Aorta (tissue), 5 donors: ENCODE results near the gene MRM3. TPM values are rescaled to one million over a fixed set of nuclear protein-coding genes. Genes with fewer than 3 reads are reported as not detected.
"Not testable (repeated sequence)": the region's sequence is repeated elsewhere in the genome, so short reads cannot be mapped to it uniquely, and the experiment has no call there.

Source experiments
- ATAC-seq: fragments of 200-7000 bp; cut with Tn5 transposase; one replicate; pipeline ENCODE4 v1.9.1; 2022; ENCODE audit warnings: moderate library complexity; ENCODE audit not compliant: low FRiP score
- DNase-seq, 2 donors: peaks; one replicate each; pipeline ENCODE4 v3.0.0-alpha.2; 2020
- H3K27ac ChIP-seq, 2 donors: one replicate each; pipeline ENCODE4 v1.5.1; 2013; ENCODE audit warnings: low read length in 2 of 2, mild to moderate bottlenecking in 2 of 2, moderate library complexity in 2 of 2, control low read depth in 1 of 2, inconsistent platforms in 1 of 2, low read depth in 1 of 2
- H3K27me3 ChIP-seq, 2 donors: one replicate each; pipeline ENCODE4 v1.6.1; 2013; ENCODE audit warnings: control low read depth in 1 of 2, low read length in 1 of 2, mild to moderate bottlenecking in 1 of 2, moderate library complexity in 1 of 2; ENCODE audit not compliant: insufficient read depth in 2 of 2, control insufficient read depth in 1 of 2
- H3K36me3 ChIP-seq, 2 donors: one replicate each; pipeline ENCODE4 v1.6.1; 2013; ENCODE audit warnings: control low read depth in 1 of 2, low read length in 1 of 2, mild to moderate bottlenecking in 1 of 2; ENCODE audit not compliant: insufficient read depth in 2 of 2, control insufficient read depth in 1 of 2
- H3K4me1 ChIP-seq, 2 donors: one replicate each; pipeline ENCODE4 v1.6.1; 2013; ENCODE audit warnings: low read length in 2 of 2, control low read depth in 1 of 2, mild to moderate bottlenecking in 1 of 2, moderate library complexity in 1 of 2; ENCODE audit not compliant: insufficient read depth in 2 of 2, control insufficient read depth in 1 of 2
- H3K4me3 ChIP-seq, 2 donors: one replicate each; pipeline ENCODE4 v1.5.1; 2013; ENCODE audit warnings: low read length in 2 of 2, control low read depth in 1 of 2, mild to moderate bottlenecking in 1 of 2
- H3K9me3 ChIP-seq: one replicate; pipeline ENCODE4 v1.6.1; 2013; ENCODE audit warnings: mild to moderate bottlenecking, low read length; ENCODE audit not compliant: control insufficient read depth
- WGBS, 2 donors: extraction: QIAGEN DNeasy Blood & Tissue Kit; methylation state at CpG; one replicate each; pipeline ENCODE4 v1.1.7; 2013; 5-methylcytosine and 5-hydroxymethylcytosine counted together
- intact Hi-C, 2 donors: fragments of 100-400 bp; cut with DNase I; formaldehyde crosslinking; loops; one replicate each; pipeline versions ENCODE4 v1.14.2 to v1.15.0; 2022
- polyA plus RNA-seq, 2 donors: library from polyadenylated mRNA; stranded (reverse); fragments of 200-250 nt; gene quantifications; one replicate each; pipeline ENCODE4 v1.2.3, GENCODE V29; 2013
- total RNA-seq, 2 donors: library from RNA; stranded (reverse); fragmentation: NEBNext Ultra II Directional; extraction: Animal tissue kit (Norgen Biotek cat#: 25700); gene quantifications; one replicate each; pipeline ENCODE4 v1.2.1, GENCODE V29; 2021
- donor health status: healthy with polysubstance abuse.
- donor health status: Bipolar disorder and iron deficiency.
- donor health status: DM: no; HTN: no; CAD: no.
- donor health status: DM: no; HTN: no; CAD: no.
- donor health status: DM: yes; HTN: yes; CAD: no.

Gene MRM3
- total and polyA plus RNA-seq, 4 donors: 7.8 to 8.9 (median 7.9) TPM

DNA sequence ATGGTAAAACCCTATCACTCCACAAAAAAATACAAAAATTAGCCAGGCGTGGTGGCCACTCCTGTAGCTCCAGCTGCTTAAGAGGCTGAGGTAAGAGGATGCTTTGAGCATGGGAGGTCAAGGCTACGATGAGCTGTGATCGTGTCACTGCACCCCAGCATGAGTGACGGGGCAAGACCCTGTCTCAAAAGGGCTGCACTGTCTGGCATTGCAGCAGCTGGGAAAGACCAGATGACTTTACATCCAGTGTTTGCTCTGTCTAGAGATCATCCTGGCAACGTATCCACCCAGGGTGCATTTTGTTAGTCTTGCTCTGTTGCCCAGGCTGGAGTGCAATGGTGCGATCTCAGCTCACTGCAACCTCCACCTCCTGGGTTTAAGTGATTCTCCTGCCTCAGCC lies 52.0 kb downstream of the MRM3 start:
- H3K27ac ChIP-seq: no peak overlapping the region
- 75 to 90% methylated on average over 6 of the region's 6 CpGs for WGBS, 2 donors

DNA sequence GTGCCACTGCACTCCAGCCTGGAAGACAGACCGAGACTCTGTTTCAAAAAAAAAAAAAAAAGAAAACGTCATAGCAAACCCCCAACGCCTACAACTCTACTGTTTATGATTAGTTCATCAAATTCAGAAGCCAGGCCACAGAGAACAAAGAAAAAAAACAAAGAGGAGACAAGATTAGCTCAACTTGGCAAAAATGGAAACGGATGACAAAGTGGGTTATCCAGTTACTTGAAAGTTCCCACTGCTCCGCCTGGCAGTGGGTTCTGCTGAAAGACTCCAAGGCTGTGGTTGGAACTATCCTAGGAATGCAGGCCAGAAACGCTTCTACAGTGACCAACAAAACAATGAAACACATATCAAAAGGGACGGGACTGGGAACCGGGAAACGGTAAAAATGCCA lies 53.1 kb downstream of the MRM3 start:
- H3K9me3 ChIP-seq: no peaks in the 10 kb centered on the region
- no peaks in the 10 kb centered on the region for H3K27me3 ChIP-seq
- H3K4me3 ChIP-seq: no peak overlapping the region
- peak; percentile 60 for ATAC-seq
- H3K4me1 ChIP-seq: no peaks in the 10 kb centered on the region
- H3K36me3 ChIP-seq: no peaks in the 10 kb centered on the region
- 2 to 5% methylated on average over 9 of the region's 9 CpGs for WGBS, 2 donors
- peak in 1 of 2 donors; percentile 70 for DNase-seq
- H3K27ac ChIP-seq: no peak overlapping the region
- intact Hi-C loops: no loop called here

More for the DNA sequence above, 52.0 kb downstream of the MRM3 start:
- Histone ChIP-seq H3K4me1 (no peaks in the 10 kb centered on the region), H3K27me3 (no peaks in the 10 kb centered on the region), H3K36me3 (no peaks in the 10 kb centered on the region), H3K4me3 (no peak overlapping the region), H3K9me3 (no peaks in the 10 kb centered on the region)
- ATAC-seq (no peak), DNase-seq (no peak)
- intact Hi-C loops: no loop called here

DNA sequence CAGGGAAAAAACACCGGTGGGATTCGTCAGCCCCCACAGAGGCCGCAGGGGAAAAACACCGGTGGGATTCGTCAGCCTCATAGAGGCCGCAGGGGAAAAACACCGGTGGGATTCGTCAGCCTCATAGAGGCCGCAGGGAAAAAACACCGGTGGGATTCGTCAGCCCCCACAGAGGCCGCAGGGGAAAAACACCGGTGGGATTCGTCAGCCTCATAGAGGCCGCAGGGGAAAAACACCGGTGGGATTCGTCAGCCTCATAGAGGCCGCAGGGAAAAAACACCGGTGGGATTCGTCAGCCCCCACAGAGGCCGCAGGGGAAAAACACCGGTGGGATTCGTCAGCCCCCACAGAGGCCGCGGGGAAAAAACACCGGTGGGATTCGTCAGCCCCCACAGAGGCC lies 53.6 kb downstream of the MRM3 start:
- ATAC-seq, H3K9me3 ChIP-seq, intact Hi-C loops, H3K36me3 ChIP-seq, H3K4me3 ChIP-seq, H3K4me1 ChIP-seq, H3K27me3 ChIP-seq, DNase-seq: not testable (repeated sequence)
- WGBS, 2 donors: 25 to 79% methylated on average over 4 to 12 of the region's 27 CpGs
- peak overlapping the region in 1 of 2 donors; percentile 58 for H3K27ac ChIP-seq

DNA sequence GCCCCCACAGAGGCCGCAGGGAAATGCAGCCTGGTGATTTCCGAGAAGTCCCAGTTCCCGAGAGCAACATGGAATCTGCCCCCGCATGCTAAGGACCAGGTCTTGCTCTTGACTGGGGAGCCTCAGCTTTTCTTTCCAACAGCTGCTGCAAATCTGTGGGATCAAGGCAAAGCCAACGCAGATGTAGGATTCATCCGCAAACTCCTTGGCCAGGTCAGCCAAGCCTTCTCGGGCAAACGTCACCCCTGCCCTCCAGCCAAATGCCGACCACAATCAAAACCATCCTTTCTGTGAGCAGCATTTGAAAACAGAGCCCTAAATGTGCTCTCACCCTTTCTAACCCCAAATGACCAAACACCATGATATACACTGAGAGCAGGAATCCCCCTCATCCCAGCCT lies 54.0 kb downstream of the MRM3 start:
- Histone ChIP-seq H3K27me3 (no peaks in the 10 kb centered on the region), H3K4me3 (no peak overlapping the region), H3K36me3 (no peaks in the 10 kb centered on the region), H3K27ac (peak overlapping the region in 1 of 2 donors; percentile 58), H3K4me1 (no peaks in the 10 kb centered on the region), H3K9me3 (no peaks in the 10 kb centered on the region)
- WGBS, 2 donors: 50 to 56% methylated on average over 9 of the region's 9 CpGs
- intact Hi-C loops: no loop called here
- no peak for DNase-seq
- ATAC-seq: no peak

DNA sequence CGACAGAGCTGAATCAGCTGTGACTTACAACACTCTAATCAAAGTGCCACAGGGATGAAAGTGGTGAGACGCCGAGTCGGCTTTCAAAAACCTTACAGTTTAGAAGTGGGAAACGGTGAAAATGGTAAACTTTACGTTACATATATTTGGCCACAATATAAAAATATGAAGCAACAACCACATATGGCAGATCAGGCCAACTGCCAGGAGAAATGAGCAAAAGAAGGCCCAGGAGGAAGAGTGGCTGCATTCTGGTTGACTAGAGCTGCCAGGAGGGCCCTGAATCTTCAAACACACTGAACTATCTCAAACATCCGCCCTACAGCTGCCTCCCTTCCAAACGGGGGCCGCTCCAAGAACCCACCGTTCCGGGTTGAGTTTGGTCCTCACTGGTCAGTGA lies 56.3 kb downstream of the MRM3 start:
- H3K27ac ChIP-seq: no peak overlapping the region
- no peaks in the 10 kb centered on the region for H3K9me3 ChIP-seq
- H3K4me3 ChIP-seq: no peak overlapping the region
- WGBS, 2 donors: 91% methylated on average over 11 of the region's 11 CpGs
- H3K36me3 ChIP-seq: no peaks in the 10 kb centered on the region
- no peaks in the 10 kb centered on the region for H3K27me3 ChIP-seq
- intact Hi-C loops: no loop called here
- no peaks in the 10 kb centered on the region for H3K4me1 ChIP-seq
- DNase-seq: no peak
- no peak for ATAC-seq

DNA sequence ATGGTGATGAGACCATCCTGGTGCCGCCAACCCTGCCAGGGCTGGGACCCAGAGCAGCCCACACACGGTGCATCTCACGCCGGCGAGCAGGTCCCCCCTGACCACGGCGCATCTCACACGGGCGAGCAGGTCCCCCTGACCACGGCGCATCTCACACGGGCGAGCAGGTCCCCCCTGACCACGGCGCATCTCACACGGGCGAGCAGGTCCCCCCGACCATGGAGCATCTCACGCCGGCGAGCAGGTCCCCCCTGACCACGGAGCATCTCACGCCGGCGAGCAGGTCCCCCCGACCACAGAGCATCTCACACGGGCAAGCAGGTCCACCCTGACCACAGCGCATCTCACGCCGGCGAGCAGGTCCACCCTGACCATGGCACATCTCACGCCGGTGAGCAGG lies 59.2 kb downstream of the MRM3 start:
- Histone ChIP-seq H3K27ac (no peak overlapping the region), H3K4me1 (no peaks in the 10 kb centered on the region), H3K27me3 (no peaks in the 10 kb centered on the region), H3K4me3 (no peak overlapping the region), H3K9me3 (no peaks in the 10 kb centered on the region), H3K36me3 (no peaks in the 10 kb centered on the region)
- 77 to 85% methylated on average over 33 of the region's 33 CpGs for whole genome bisulfite sequencing, 2 donors
- DNase-seq: no peak
- peak; percentile 70 for ATAC-seq
- intact Hi-C loops: no loop called here

Other genes with a start within 250 kb of the MRM3 start
- 10 to 100 TPM; 53.5 to 79.3 TPM for gene VPS53, start 67.5 kb upstream of the MRM3 start, total RNA-seq
- gene VPS53, start 67.5 kb upstream of the MRM3 start, polyA plus RNA-seq: 1 to 10 TPM; 3.6 to 6.2 TPM
- gene TLCD3A, start 49.8 kb upstream of the MRM3 start, total RNA-seq: 10 to 100 TPM in 1 of 2 donors, 1 to 10 TPM in 1; 8.0 to 11.1 TPM
- gene TLCD3A, start 49.8 kb upstream of the MRM3 start, polyA plus RNA-seq: 1 to 10 TPM; 2.8 to 4.5 TPM
- gene GEMIN4, start 30.1 kb upstream of the MRM3 start, total RNA-seq: 10 to 100 TPM; 11.7 to 17.2 TPM
- 10 to 100 TPM in 1 of 2 donors, 1 to 10 TPM in 1; 5.5 to 18.1 TPM for gene GEMIN4, start 30.1 kb upstream of the MRM3 start, polyA plus RNA-seq
- 10 to 100 TPM; 34.1 to 45.1 TPM for gene GLOD4, start 73 bp upstream of the MRM3 start, total RNA-seq
- 10 to 100 TPM; 31.3 to 42.2 TPM for gene GLOD4, start 73 bp upstream of the MRM3 start, polyA plus RNA-seq
- gene NXN, start 197.4 kb downstream of the MRM3 start, total RNA-seq: 10 to 100 TPM; 23.4 to 41.0 TPM
- gene NXN, start 197.4 kb downstream of the MRM3 start, polyA plus RNA-seq: 10 to 100 TPM; 13.0 to 20.4 TPM
- 1 to 10 TPM; 7.7 to 9.1 TPM for gene TIMM22, start 214.8 kb downstream of the MRM3 start, total RNA-seq
- gene TIMM22, start 214.8 kb downstream of the MRM3 start, polyA plus RNA-seq: 1 to 10 TPM; 8.4 to 9.1 TPM